ENCODE measurements around the gene TAF1B.
A peak's percentile ranks its signal among the peaks of the same experiment; 100 is the strongest.

TAF1B gene

GRCh38 chr2:9843229-9844035, at the start of gene TAF1B:
TAF1B (plus strand) TSS chr2:9843474; CDS start chr2:9843542, 68 bp downstream.
- DNase-seq: peak; percentile 99

- DNase-seq: no peak
Observed at GRCh38 chr2:9793918-9794717, 49.2 kb upstream of the TAF1B start.

GRCh38 chr2:9795071-9795470, 48.2 kb upstream of the TAF1B start:
- DNase-seq: no peak

- no peak for DNase-seq
Observed at GRCh38 chr2:9796056-9797010, 46.9 kb upstream of the TAF1B start.

GRCh38 chr2:9797086-9797485, 46.2 kb upstream of the TAF1B start:
- no peak for DNase-seq

GRCh38 chr2:9797681-9798556, 45.4 kb upstream of the TAF1B start:
- no peak for DNase-seq

- DNase-seq: peak; percentile 51
Observed at GRCh38 chr2:9799011-9799596, 44.2 kb upstream of the TAF1B start.

- peak; percentile 86 for DNase-seq
Observed at GRCh38 chr2:9799729-9800632, 43.3 kb upstream of the TAF1B start.

GRCh38 chr2:9800639-9800974, 42.7 kb upstream of the TAF1B start:
- DNase-seq: no peak

- no peak for DNase-seq
Observed at GRCh38 chr2:9800975-9801726, 42.1 kb upstream of the TAF1B start.

- DNase-seq: no peak
Observed at GRCh38 chr2:9802576-9802993, 40.7 kb upstream of the TAF1B start.

- DNase-seq: no peak
Observed at GRCh38 chr2:9803023-9803805, 40.1 kb upstream of the TAF1B start.

GRCh38 chr2:9805435-9806297, 37.6 kb upstream of the TAF1B start:
- no peak for DNase-seq

GRCh38 chr2:9806298-9806610, 37.0 kb upstream of the TAF1B start:
- DNase-seq: no peak

GRCh38 chr2:9806656-9807055, 36.6 kb upstream of the TAF1B start:
- DNase-seq: no peak

- no peak for DNase-seq
Observed at GRCh38 chr2:9807056-9807455, 36.2 kb upstream of the TAF1B start.

GRCh38 chr2:9807555-9808305, 35.5 kb upstream of the TAF1B start:
- DNase-seq: no peak
